NCI-H2196 treated with DMSO at 0.1 percent for 48 hours (cell line): Measurements from ENCODE around the gene NOP10.

Experiments used
- DNase-seq: peaks from one replicate; lab custom pipeline; 2025; ENCODE audit not compliant: unreplicated experiment; lab: John Stamatoyannopoulos, UW

NOP10 gene

GRCh38 chr15:34332553-34333120 lies 10.3 kb downstream of the NOP10 start:
- DNase-seq: no peak

- no peak for DNase-seq
Observed at GRCh38 chr15:34331809-34332208, 11.1 kb downstream of the NOP10 start.

- DNase-seq: no peak
Observed at GRCh38 chr15:34330279-34330678, 12.7 kb downstream of the NOP10 start.

GRCh38 chr15:34329006-34329405 lies 13.9 kb downstream of the NOP10 start:
- DNase-seq: no peak

- no peak for DNase-seq
Observed at GRCh38 chr15:34327906-34328305, 15.0 kb downstream of the NOP10 start.

- no peak for DNase-seq
Observed at GRCh38 chr15:34325368-34325767, 17.6 kb downstream of the NOP10 start.

GRCh38 chr15:34324933-34325332 lies 18.0 kb downstream of the NOP10 start:
- no peak for DNase-seq

- DNase-seq: no peak
Observed at GRCh38 chr15:34323217-34323616, 19.7 kb downstream of the NOP10 start.

GRCh38 chr15:34318277-34319079 lies 24.5 kb downstream of the NOP10 start:
- no peak for DNase-seq

GRCh38 chr15:34314491-34315490 lies 28.1 kb downstream of the NOP10 start:
- no peak for DNase-seq

GRCh38 chr15:34311563-34311962 lies 31.4 kb downstream of the NOP10 start:
- DNase-seq: no peak

GRCh38 chr15:34304613-34305012 lies 38.3 kb downstream of the NOP10 start:
- no peak for DNase-seq

GRCh38 chr15:34301058-34301457 lies 41.9 kb downstream of the NOP10 start:
- no peak for DNase-seq

- no peak for DNase-seq
Observed at GRCh38 chr15:34297059-34297458, 45.9 kb downstream of the NOP10 start.

GRCh38 chr15:34292621-34293020 lies 50.3 kb downstream of the NOP10 start:
- DNase-seq: no peak
